Left ventricle myocardium inferior (tissue), 1 donor: Measurements from ENCODE around the gene KIAA1191. TPM values are rescaled to one million over a fixed set of nuclear protein-coding genes. Genes with fewer than 3 reads are reported as not detected.

Source experiments
- DNase-seq: peaks from one replicate; pipeline ENCODE4 v3.0.0-alpha.2; 2020
- H3K27ac ChIP-seq: fragments of 200-600 bp; replicated peaks from 2 replicates; pipeline ENCODE4 v1.8.0; 2021
- H3K27me3 ChIP-seq: fragments of 200-600 bp; 2 replicates; pipeline ENCODE4 v1.8.0; 2021; ENCODE audit warnings: low read depth
- H3K36me3 ChIP-seq: fragments of 200-600 bp; 2 replicates; pipeline ENCODE4 v1.8.0; 2021
- H3K4me1 ChIP-seq: fragments of 200-600 bp; 2 replicates; pipeline ENCODE4 v1.8.0; 2021
- H3K4me3 ChIP-seq: fragments of 200-600 bp; 2 replicates; pipeline ENCODE4 v1.8.0; 2021; ENCODE audit warnings: mild to moderate bottlenecking, moderate library complexity
- H3K9me3 ChIP-seq: fragments of 200-600 bp; replicated peaks from 2 replicates; pipeline ENCODE4 v1.8.0; 2021
- CTCF ChIP-seq: fragments of 200-600 bp; IDR thresholded peaks from 2 replicates; pipeline ENCODE4 v1.8.0; 2021; ENCODE audit warnings: antibody characterized with exemption, mild to moderate bottlenecking, borderline replicate concordance
- intact Hi-C: fragments of 100-400 bp; cut with micrococcal nuclease; formaldehyde crosslinking; loops from one replicate; pipeline ENCODE4 v1.11.0; 2022
- total RNA-seq: library from RNA; stranded (reverse); fragmentation: NEBNext Ultra II Directional; extraction: Animal tissue kit (Norgen Biotek cat#: 25700); gene quantifications from one replicate; pipeline ENCODE4 v1.2.1, GENCODE V29; 2021
- donor health status: DM: no; HTN: yes; CAD: no; lungs with severe emphysema.

KIAA1191 gene
- total RNA-seq, 1 donor from 2014 or later, result 91.6 TPM

- intact Hi-C loops, result no loop called here
- no peak overlapping the region for H3K27ac ChIP-seq
- no peak overlapping the region for H3K4me3 ChIP-seq
- TF ChIP-seq CTCF, result no peak
- no peaks in the 10 kb centered on the region for H3K9me3 ChIP-seq
- no peak for DNase-seq
- peaks cover 3% of the 10 kb centered on the region for H3K4me1 ChIP-seq
- H3K36me3 ChIP-seq, result peaks cover 100% of the 10 kb centered on the region
- H3K27me3 ChIP-seq, result no peaks in the 10 kb centered on the region
These were observed 11.1 kb downstream of the KIAA1191 start for GRCh38 chr5:176350416-176350815.

- no peak for TF ChIP-seq CTCF
- intact Hi-C loops, result no loop called here
- Histone ChIP-seq H3K9me3 (no peaks in the 10 kb centered on the region), H3K4me1 (no peaks in the 10 kb centered on the region), H3K27ac (no peak overlapping the region), H3K36me3 (peaks cover 39% of the 10 kb centered on the region), H3K27me3 (no peaks in the 10 kb centered on the region), H3K4me3 (no peak overlapping the region)
- DNase-seq, result no peak
These were observed 18.7 kb downstream of the KIAA1191 start for GRCh38 chr5:176342766-176343458.

GRCh38 chr5:176342158-176342483 is 19.4 kb downstream of the KIAA1191 start:
- TF ChIP-seq CTCF, result no peak
- H3K4me1 ChIP-seq, result no peaks in the 10 kb centered on the region
- no peaks in the 10 kb centered on the region for H3K9me3 ChIP-seq
- intact Hi-C loops, result no loop called here
- no peak overlapping the region for H3K4me3 ChIP-seq
- peaks cover 39% of the 10 kb centered on the region for H3K36me3 ChIP-seq
- H3K27ac ChIP-seq, result no peak overlapping the region
- DNase-seq, result no peak
- no peaks in the 10 kb centered on the region for H3K27me3 ChIP-seq

GRCh38 chr5:176341325-176342157 is 20.0 kb downstream of the KIAA1191 start:
- Histone ChIP-seq H3K27ac (no peak overlapping the region), H3K36me3 (peaks cover 39% of the 10 kb centered on the region)
- intact Hi-C loops, result no loop called here

GRCh38 chr5:176339304-176339703 is 22.3 kb downstream of the KIAA1191 start:
- no peak for TF ChIP-seq CTCF
- no peaks in the 10 kb centered on the region for H3K27me3 ChIP-seq

More at GRCh38 chr5:176341325-176342157, 20.0 kb downstream of the KIAA1191 start:
- Histone ChIP-seq H3K27me3 (no peaks in the 10 kb centered on the region), H3K4me3 (no peak overlapping the region), H3K4me1 (no peaks in the 10 kb centered on the region), H3K9me3 (no peaks in the 10 kb centered on the region)
- no peak for DNase-seq
- no peak for TF ChIP-seq CTCF

More at GRCh38 chr5:176339304-176339703, 22.3 kb downstream of the KIAA1191 start:
- Histone ChIP-seq H3K27ac (no peak overlapping the region), H3K4me1 (no peaks in the 10 kb centered on the region), H3K9me3 (peaks cover 3% of the 10 kb centered on the region), H3K4me3 (no peak overlapping the region), H3K36me3 (peaks cover 22% of the 10 kb centered on the region)
- intact Hi-C loops, result no loop called here
- no peak for DNase-seq
